PC-9 (cell line): ENCODE measurements around the gene SFI1.

Source experiments
- CTCF ChIP-seq: fragments of 200-600 bp; sonication (generic); conservative IDR thresholded peaks from 2 replicates; pipeline ENCODE4 v1.6.1; 2017; ENCODE audit warnings: mixed run types, antibody characterized with exemption, mild to moderate bottlenecking, moderate library complexity
- EZH2 ChIP-seq: fragments of 200-600 bp; sonication (generic); IDR thresholded peaks from 2 replicates; pipeline ENCODE4 v1.8.0; 2017; ENCODE audit warnings: antibody characterized with exemption, low read depth

- TF ChIP-seq CTCF (no peak), EZH2 (no peak)
These were observed 65.6 kb downstream of the SFI1 start for GRCh38 chr22:31561970-31562369.
